HG03521 (cell line): ENCODE results near the gene IGFLR1.

Source experiments
- ATAC-seq: cut with Tn5 transposase; IDR thresholded peaks from one replicate; pipeline ENCODE4 v1.9.1; 2021; ENCODE audit warnings: mild to moderate bottlenecking, moderate library complexity; ENCODE audit not compliant: unreplicated experiment

IGFLR1 gene

GRCh38 chr19:35739275-35740107, 2.8 kb downstream of the IGFLR1 start:
- ATAC-seq: no peak

- ATAC-seq: no peak
These were observed 3.4 kb downstream of the IGFLR1 start for GRCh38 chr19:35738887-35739229.

GRCh38 chr19:35738021-35738886, 4.0 kb downstream of the IGFLR1 start:
- no peak for ATAC-seq

GRCh38 chr19:35736913-35737886, 5.1 kb downstream of the IGFLR1 start:
- no peak for ATAC-seq

GRCh38 chr19:35734889-35735288, 7.4 kb downstream of the IGFLR1 start:
- no peak for ATAC-seq

- no peak for ATAC-seq
These were observed 8.0 kb downstream of the IGFLR1 start for GRCh38 chr19:35734273-35734672.

GRCh38 chr19:35733180-35734125, 8.8 kb downstream of the IGFLR1 start:
- no peak for ATAC-seq

GRCh38 chr19:35732540-35733179, 9.6 kb downstream of the IGFLR1 start:
- ATAC-seq: no peak

GRCh38 chr19:35731779-35732405, 10.4 kb downstream of the IGFLR1 start:
- no peak for ATAC-seq

GRCh38 chr19:35731353-35731752, 10.9 kb downstream of the IGFLR1 start:
- ATAC-seq: no peak

GRCh38 chr19:35730326-35730725, 11.9 kb downstream of the IGFLR1 start:
- ATAC-seq: no peak

GRCh38 chr19:35729763-35730162, 12.5 kb downstream of the IGFLR1 start:
- ATAC-seq: no peak

GRCh38 chr19:35729021-35729420, 13.2 kb downstream of the IGFLR1 start:
- ATAC-seq: no peak

GRCh38 chr19:35727956-35728706, 14.1 kb downstream of the IGFLR1 start:
- ATAC-seq: no peak

- ATAC-seq: no peak
These were observed 14.9 kb downstream of the IGFLR1 start for GRCh38 chr19:35727053-35727955.

- no peak for ATAC-seq
These were observed 16.9 kb downstream of the IGFLR1 start for GRCh38 chr19:35725216-35725861.

- no peak for ATAC-seq
These were observed 17.7 kb downstream of the IGFLR1 start for GRCh38 chr19:35724560-35724959.
